HEK293T (cell line): ENCODE data around the gene CAT.

Source experiments
- CTCF ChIA-PET: fragments of 350-600 bp; formaldehyde crosslinking; extraction: SDS; loops from one replicate; lab custom pipeline; 2021; ENCODE audit warnings: antibody characterized with exemption, inconsistent platforms; lab: Yijun Ruan, JAX
- POLR2A ChIA-PET: fragments of 350-600 bp; formaldehyde crosslinking; extraction: SDS; loops from one replicate; lab custom pipeline; 2020; ENCODE audit warnings: antibody characterized with exemption, inconsistent platforms; lab: Yijun Ruan, JAX
- DNase-seq: peaks from one replicate; pipeline ENCODE4 v3.0.0; 2012; ENCODE audit warnings: mixed read lengths; ENCODE audit errors: extremely low spot score
- ARNT ChIP-seq: fragments of 450-650 bp; IDR thresholded peaks from 2 replicates; pipeline ENCODE4 v1.6.1; 2017; ENCODE audit warnings: mild to moderate bottlenecking
- BHLHE40 ChIP-seq: fragments of 450-650 bp; IDR thresholded peaks from 2 replicates; pipeline ENCODE4 v1.6.1; 2016; ENCODE audit warnings: mild to moderate bottlenecking, moderate library complexity, borderline replicate concordance
- CTBP1 ChIP-seq: fragments of 450-650 bp; IDR thresholded peaks from 2 replicates; pipeline ENCODE4 v1.6.1; 2016; ENCODE audit warnings: borderline replicate concordance
- ELF4 ChIP-seq: fragments of 450-650 bp; IDR thresholded peaks from 2 replicates; pipeline ENCODE4 v1.6.1; 2017; ENCODE audit warnings: antibody characterized with exemption
- FOXA1 ChIP-seq: fragments of 450-650 bp; IDR thresholded peaks from 2 replicates; pipeline ENCODE4 v1.6.1; 2016; ENCODE audit warnings: mild to moderate bottlenecking
- FOXK2 ChIP-seq: fragments of 450-650 bp; IDR thresholded peaks from 2 replicates; pipeline ENCODE4 v1.6.1; 2016; ENCODE audit warnings: mild to moderate bottlenecking
- FOXM1 ChIP-seq: fragments of 450-650 bp; IDR thresholded peaks from 2 replicates; pipeline ENCODE4 v1.6.1; 2017; ENCODE audit warnings: mild to moderate bottlenecking, borderline replicate concordance
- HDGF ChIP-seq: fragments of 450-650 bp; IDR thresholded peaks from 2 replicates; pipeline ENCODE4 v1.6.1; 2017; ENCODE audit warnings: antibody characterized with exemption, borderline replicate concordance
- L3MBTL2 ChIP-seq: fragments of 450-650 bp; conservative IDR thresholded peaks from 2 replicates; pipeline ENCODE4 v1.6.1; 2016; ENCODE audit warnings: mild to moderate bottlenecking
- LEF1 ChIP-seq: fragments of 450-650 bp; IDR thresholded peaks from 2 replicates; pipeline ENCODE4 v1.6.1; 2017; ENCODE audit warnings: mild to moderate bottlenecking, borderline replicate concordance
- NFRKB ChIP-seq: fragments of 450-650 bp; IDR thresholded peaks from 2 replicates; pipeline ENCODE4 v1.6.1; 2016; ENCODE audit warnings: mild to moderate bottlenecking, moderate library complexity
- SP1 ChIP-seq: fragments of 450-650 bp; IDR thresholded peaks from 2 replicates; pipeline ENCODE4 v1.6.1; 2017
- SUZ12 ChIP-seq: fragments of 450-650 bp; IDR thresholded peaks from 2 replicates; pipeline ENCODE4 v1.6.1; 2016; ENCODE audit warnings: mild to moderate bottlenecking
- TARDBP ChIP-seq: fragments of 450-650 bp; IDR thresholded peaks from 2 replicates; pipeline ENCODE4 v1.6.1; 2016
- ZNF384 ChIP-seq: fragments of 450-650 bp; IDR thresholded peaks from 2 replicates; pipeline ENCODE4 v1.6.1; 2016
- TF ChIP-seq, protein P1 (sequence below): fragments of 450-650 bp; IDR thresholded peaks from 2 replicates; pipeline ENCODE4 v1.6.1; 2016

Gene CAT

DNA sequence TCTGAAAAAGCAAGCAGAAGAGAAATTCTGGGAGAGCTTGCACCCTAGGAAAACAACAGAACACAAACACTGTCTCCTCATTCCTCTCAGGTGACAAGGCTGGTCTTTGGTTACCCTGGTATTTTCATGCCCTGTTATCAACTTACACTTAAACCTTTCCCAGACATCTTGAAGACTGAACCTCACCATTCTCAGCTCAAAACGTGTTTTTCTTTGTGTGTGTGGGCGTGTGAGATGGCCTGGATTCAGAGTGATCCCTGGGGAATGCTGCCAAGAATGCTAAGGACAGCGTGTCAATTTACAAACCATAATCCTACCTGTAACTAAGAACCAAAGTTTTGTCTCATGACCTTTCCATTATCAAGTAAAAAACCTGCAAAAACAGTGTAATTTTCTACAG lies 41.6 kb downstream of the CAT start:
- no peak for TF ChIP-seq ELF4
- TF ChIP-seq LEF1: no peak
- TF ChIP-seq SUZ12: no peak
- TF ChIP-seq, protein P1, sequence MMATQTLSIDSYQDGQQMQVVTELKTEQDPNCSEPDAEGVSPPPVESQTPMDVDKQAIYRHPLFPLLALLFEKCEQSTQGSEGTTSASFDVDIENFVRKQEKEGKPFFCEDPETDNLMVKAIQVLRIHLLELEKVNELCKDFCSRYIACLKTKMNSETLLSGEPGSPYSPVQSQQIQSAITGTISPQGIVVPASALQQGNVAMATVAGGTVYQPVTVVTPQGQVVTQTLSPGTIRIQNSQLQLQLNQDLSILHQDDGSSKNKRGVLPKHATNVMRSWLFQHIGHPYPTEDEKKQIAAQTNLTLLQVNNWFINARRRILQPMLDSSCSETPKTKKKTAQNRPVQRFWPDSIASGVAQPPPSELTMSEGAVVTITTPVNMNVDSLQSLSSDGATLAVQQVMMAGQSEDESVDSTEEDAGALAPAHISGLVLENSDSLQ: no peak
- TF ChIP-seq BHLHE40: no peak
- no peak for TF ChIP-seq ZNF384
- no peak for TF ChIP-seq NFRKB

DNA sequence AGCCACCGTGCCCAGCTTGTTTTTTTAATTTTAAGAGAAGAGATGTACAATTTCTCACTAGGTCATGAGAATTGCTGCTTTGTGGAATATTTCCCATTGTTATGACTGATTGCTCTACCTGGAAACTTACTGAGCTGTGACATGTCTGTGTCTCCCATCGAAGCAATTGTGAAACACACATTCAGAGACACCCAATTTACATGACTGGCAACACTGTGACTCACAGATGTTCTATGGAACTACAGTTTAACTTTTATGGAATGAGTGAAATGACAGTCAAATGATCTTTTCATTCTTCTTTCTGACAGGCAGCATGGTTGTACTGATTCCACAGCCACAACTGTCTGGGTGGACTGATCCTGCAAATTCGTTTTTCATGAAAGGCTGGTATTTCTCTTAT lies 42.6 kb downstream of the CAT start:
- TF ChIP-seq TARDBP (no peak), ARNT (no peak), FOXA1 (no peak), L3MBTL2 (no peak), CTBP1 (no peak), FOXM1 (no peak), LEF1 (no peak), SP1 (no peak)
- TF ChIP-seq, protein P1: no peak
- ChIA-PET CTCF (interaction anchor here (1.5 kb wide), 1 partner anchor 11 kb away, joined by 4 read pairs; no protein-coding TSS in a partner anchor), POLR2A (no interaction called here)
- DNase-seq: no peak

More for the DNA sequence above, 41.6 kb downstream of the CAT start:
- CTCF ChIA-PET: interaction anchor here (0.6 to 0.7 kb wide), 4 partner anchors 12 to 458 kb away, joined by 3 to 4 read pairs (median 4); partner anchors contain the start of gene ELF5
- POLR2A ChIA-PET: no interaction called here
- DNase-seq: no peak

DNA sequence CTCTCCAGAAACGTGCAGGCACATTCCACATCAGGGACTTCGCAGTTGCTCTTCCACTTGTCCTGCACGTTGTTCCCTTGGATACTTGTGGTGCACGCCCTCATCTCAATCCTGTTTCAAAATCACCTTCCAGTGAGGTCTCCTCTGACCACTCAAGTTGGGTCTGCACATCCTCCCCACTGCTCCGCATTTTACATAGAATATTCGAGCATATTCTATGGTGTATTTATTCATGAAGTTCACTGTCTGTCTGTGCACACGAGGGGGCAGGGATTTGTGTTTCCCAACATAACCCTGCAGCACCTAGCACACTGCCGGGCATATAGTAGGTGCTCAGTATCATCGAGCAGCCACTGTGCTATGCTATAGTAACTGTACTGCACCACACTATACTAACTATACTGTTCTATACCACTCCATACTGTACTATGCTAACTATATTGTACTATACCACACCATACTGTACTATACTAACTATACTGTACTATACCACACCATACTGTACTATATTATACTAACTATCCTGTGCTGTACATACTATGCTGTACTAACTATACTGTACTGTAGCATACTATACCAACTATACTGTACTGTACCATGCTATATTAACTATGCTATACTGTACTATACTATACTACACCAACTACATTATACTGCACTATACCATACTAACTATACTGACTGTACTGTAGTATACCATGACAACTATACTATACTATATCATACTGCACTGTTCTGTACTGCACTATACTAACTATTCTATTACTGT lies 44.6 kb downstream of the CAT start:
- ChIA-PET POLR2A (no interaction called here), CTCF (no interaction called here)
- no peak for DNase-seq
- TF ChIP-seq FOXA1 (no peak), FOXM1 (no peak), ZNF384 (no peak), HDGF (no peak), ELF4 (no peak), SP1 (no peak), BHLHE40 (no peak), TARDBP (no peak), SUZ12 (no peak), FOXK2 (no peak), CTBP1 (no peak), LEF1 (no peak), ARNT (no peak), NFRKB (no peak)
- TF ChIP-seq, protein P1: no peak

- CTCF ChIA-PET: no interaction called here
- DNase-seq: no peak
- TF ChIP-seq ELF4: no peak
- TF ChIP-seq, protein P1: no peak
- no peak for TF ChIP-seq L3MBTL2
- POLR2A ChIA-PET: no interaction called here
Observed at GRCh38 chr11:34487430-34487829, 48.7 kb downstream of the CAT start.

DNA sequence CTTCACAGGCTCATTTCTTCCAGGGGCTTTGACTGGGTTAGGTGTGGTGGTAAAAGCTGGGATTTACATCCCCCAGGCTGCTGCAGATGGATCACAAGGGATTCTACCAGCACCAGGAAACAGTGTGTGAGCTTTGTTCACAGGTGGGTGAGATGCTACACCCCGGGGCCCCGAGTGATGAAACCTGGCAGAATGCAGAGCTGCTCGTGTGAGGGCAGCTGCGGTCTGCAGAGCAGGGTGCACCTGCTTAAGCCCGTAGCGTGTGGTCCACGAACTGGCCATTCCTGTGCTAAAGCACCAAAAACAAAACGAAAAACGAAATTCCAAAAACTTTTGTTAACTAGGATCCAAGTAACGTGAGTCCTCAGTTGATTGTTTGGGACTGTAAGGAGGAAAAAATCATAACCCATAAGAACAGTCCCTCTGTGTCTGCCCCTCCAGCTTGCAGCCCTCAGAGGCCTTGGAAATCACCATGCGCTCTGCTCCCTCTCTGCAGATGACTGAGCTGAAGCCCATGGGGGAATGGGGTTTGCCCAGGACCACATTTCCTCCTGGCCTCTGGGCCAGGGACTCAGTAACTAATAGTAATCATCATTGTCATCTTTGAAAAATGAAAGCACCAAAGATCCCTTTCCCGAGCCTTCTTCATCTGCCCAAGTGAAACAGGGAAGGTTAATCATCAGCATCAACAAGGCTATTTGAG lies 50.3 kb downstream of the CAT start:
- POLR2A ChIA-PET: no interaction called here
- DNase-seq: no peak
- no peak for TF ChIP-seq SUZ12
- TF ChIP-seq FOXK2: no peak
- no peak for TF ChIP-seq TARDBP
- TF ChIP-seq ARNT: no peak
- no peak for TF ChIP-seq L3MBTL2
- TF ChIP-seq FOXM1: no peak
- no peak for TF ChIP-seq CTBP1
- no peak for TF ChIP-seq BHLHE40
- TF ChIP-seq, protein P1: no peak
- no peak for TF ChIP-seq SP1
- TF ChIP-seq LEF1: no peak
- TF ChIP-seq NFRKB: no peak
- CTCF ChIA-PET: no interaction called here
